Measurements from ENCODE around the gene PSMC4. TPM values are rescaled to one million over a fixed set of nuclear protein-coding genes. Genes with fewer than 3 reads are reported as not detected.

Gene PSMC4
- total RNA-seq, 1 donor from 2014 or later, result 74.9 TPM

DNA sequence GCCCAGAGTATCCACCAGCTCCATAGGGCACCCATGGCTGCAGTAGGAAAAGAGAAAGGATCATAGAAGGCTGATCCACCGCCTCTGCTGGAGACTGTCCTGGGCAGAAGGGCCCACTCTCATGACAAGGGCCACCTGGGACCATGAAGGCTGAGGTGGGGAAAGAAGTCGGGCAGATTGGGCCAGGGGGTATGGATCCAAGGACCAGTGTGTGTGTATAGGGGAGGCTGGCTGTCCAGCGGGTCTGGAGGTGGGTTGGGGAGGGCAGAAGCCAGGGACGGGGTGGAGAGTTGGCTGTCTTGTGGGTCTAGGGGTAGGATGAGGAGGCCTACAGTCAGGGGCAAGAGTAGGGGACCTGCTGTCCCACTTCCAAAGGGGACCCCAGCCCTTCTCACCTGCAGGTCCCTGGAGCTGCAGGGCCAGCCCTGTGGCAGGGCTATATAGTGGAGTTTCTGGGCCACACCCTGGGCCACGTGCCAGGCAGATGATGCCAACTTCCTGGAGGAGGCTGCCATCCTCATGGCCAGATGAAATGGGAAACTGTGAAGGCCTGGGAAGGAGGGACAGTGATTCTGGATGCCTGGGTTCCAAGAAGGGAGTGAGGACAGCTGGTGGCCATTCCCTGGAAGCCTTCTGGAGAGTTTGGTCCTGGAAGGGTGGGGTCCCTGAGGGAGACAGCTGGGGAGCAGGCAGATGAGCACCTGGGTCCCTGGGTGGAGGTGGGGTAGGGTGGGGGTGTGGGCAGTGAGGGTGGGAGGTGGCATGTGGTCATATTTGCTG is 36.2 kb upstream of the PSMC4 start, which contains the start of gene FCGBP:
Gene FCGBP (minus strand): TSS at position 51 of the 780 bp plus-strand sequence.
- intact Hi-C loops (cut with DNase I), result loop anchor here (5.0 kb wide), 1 partner anchor 1778 kb away; no protein-coding TSS in a partner anchor
- no peak for DNase-seq (ENCODE audit: extremely low spot score in 2 of 2)
- TF ChIP-seq POLR2AphosphoS5 (IDR thresholded peaks at IDR 0.05; ENCODE audit: insufficient read depth in 1 of 2, low read depth in 1 of 2) (no peak), POLR2A (IDR thresholded peaks at IDR 0.05) (no peak)
- TF ChIP-seq, protein P1, sequence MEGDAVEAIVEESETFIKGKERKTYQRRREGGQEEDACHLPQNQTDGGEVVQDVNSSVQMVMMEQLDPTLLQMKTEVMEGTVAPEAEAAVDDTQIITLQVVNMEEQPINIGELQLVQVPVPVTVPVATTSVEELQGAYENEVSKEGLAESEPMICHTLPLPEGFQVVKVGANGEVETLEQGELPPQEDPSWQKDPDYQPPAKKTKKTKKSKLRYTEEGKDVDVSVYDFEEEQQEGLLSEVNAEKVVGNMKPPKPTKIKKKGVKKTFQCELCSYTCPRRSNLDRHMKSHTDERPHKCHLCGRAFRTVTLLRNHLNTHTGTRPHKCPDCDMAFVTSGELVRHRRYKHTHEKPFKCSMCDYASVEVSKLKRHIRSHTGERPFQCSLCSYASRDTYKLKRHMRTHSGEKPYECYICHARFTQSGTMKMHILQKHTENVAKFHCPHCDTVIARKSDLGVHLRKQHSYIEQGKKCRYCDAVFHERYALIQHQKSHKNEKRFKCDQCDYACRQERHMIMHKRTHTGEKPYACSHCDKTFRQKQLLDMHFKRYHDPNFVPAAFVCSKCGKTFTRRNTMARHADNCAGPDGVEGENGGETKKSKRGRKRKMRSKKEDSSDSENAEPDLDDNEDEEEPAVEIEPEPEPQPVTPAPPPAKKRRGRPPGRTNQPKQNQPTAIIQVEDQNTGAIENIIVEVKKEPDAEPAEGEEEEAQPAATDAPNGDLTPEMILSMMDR (IDR thresholded peaks at IDR 0.05), result no peak

DNA sequence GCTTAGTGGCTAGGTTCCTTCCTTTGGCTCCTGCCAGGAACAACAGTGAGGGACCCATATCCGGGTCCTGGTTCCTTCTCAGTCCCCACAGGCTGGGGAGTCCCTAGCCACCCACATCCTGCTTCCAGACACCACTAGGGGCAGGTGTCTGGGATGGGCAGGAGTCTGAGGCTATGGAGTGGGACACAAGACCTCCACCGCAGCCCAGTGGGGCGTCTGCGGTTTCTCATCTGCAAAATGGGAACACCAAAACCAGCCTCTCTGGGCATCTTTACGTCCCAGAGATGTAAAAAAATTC is 35.7 kb upstream of the PSMC4 start:
- intact Hi-C loops (cut with DNase I), result no loop called here
- no peak for DNase-seq (ENCODE audit: extremely low spot score in 2 of 2)

More for the DNA sequence above, 36.2 kb upstream of the PSMC4 start, which contains the start of gene FCGBP:
- Histone ChIP-seq H3K36me3 (no peaks in the 10 kb centered on the region), H3K4me3 (no peak within 1 kb of the TSS), H3K9me3 (no peaks in the 10 kb centered on the region), H3K27ac (no peak within 1 kb of the TSS), H3K27me3 (no peaks in the 10 kb centered on the region), H3K4me1 (no peaks in the 10 kb centered on the region)

DNA sequence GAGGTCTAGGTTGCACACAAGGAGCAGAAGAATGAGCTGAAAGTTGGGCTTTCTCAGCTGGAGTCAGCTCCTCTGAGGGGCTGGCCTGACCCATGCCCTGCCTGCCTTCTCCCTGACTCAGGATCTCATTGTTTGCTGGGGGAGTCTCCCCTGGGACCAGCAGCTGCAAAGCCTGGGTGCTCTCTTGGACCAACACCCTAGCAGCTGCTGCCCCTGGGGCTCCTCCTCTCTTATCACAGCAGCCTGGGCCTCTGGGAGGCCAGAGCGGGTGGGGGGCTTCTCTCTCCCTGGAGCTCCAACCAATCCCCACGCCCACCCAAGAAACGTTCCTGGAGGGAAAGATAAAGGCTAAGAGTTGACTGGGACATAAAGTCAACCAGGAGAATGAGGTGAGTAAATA is 34.9 kb upstream of the PSMC4 start:
- intact Hi-C loops (cut with DNase I), result no loop called here
- Histone ChIP-seq H3K27ac (no peak overlapping the region), H3K4me3 (no peak overlapping the region), H3K4me1 (no peaks in the 10 kb centered on the region), H3K36me3 (no peaks in the 10 kb centered on the region), H3K9me3 (no peaks in the 10 kb centered on the region), H3K27me3 (no peaks in the 10 kb centered on the region)
- TF ChIP-seq, protein P1 (IDR thresholded peaks at IDR 0.05), result no peak
- TF ChIP-seq POLR2AphosphoS5 (IDR thresholded peaks at IDR 0.05; ENCODE audit: insufficient read depth in 1 of 2, low read depth in 1 of 2) (no peak), POLR2A (IDR thresholded peaks at IDR 0.05) (no peak)
- no peak for DNase-seq (ENCODE audit: extremely low spot score in 2 of 2)

More for the DNA sequence above, 35.7 kb upstream of the PSMC4 start:
- no peak for TF ChIP-seq POLR2A (IDR thresholded peaks at IDR 0.05)
- TF ChIP-seq, protein P1 (IDR thresholded peaks at IDR 0.05), result no peak
- TF ChIP-seq POLR2AphosphoS5 (IDR thresholded peaks at IDR 0.05; ENCODE audit: insufficient read depth in 1 of 2, low read depth in 1 of 2), result no peak
- Histone ChIP-seq H3K36me3 (no peaks in the 10 kb centered on the region), H3K4me3 (no peak overlapping the region), H3K27ac (no peak overlapping the region), H3K9me3 (no peaks in the 10 kb centered on the region), H3K4me1 (no peaks in the 10 kb centered on the region), H3K27me3 (no peaks in the 10 kb centered on the region)

DNA sequence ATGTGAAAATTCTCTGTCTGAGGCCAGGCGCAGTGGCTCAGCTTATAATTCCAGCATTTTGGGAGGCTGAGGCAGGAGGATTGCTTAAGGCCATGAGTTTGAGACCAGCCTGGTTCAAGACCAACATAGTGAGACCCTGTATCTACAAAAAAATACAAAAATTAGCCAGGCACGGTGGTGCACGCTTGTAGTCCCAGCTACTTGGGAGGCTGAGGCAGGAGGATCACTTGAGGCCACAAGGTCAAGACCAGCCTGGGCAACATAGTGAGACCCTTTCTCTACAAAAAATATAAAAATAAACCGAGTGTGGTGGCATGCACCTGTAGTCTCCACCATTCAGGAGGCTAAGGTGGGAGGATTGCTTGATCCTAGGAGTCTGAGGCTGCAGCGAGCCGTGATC is 34.3 kb upstream of the PSMC4 start:
- TF ChIP-seq, protein P1 (IDR thresholded peaks at IDR 0.05), result no peak
- TF ChIP-seq POLR2A (IDR thresholded peaks at IDR 0.05), result no peak
- no peak for TF ChIP-seq POLR2AphosphoS5 (IDR thresholded peaks at IDR 0.05; ENCODE audit: insufficient read depth in 1 of 2, low read depth in 1 of 2)
- Histone ChIP-seq H3K9me3 (no peaks in the 10 kb centered on the region), H3K36me3 (no peaks in the 10 kb centered on the region), H3K27ac (no peak overlapping the region), H3K4me3 (no peak overlapping the region), H3K4me1 (no peaks in the 10 kb centered on the region), H3K27me3 (no peaks in the 10 kb centered on the region)
- no peak for DNase-seq (ENCODE audit: extremely low spot score in 2 of 2)
- intact Hi-C loops (cut with DNase I), result no loop called here

DNA sequence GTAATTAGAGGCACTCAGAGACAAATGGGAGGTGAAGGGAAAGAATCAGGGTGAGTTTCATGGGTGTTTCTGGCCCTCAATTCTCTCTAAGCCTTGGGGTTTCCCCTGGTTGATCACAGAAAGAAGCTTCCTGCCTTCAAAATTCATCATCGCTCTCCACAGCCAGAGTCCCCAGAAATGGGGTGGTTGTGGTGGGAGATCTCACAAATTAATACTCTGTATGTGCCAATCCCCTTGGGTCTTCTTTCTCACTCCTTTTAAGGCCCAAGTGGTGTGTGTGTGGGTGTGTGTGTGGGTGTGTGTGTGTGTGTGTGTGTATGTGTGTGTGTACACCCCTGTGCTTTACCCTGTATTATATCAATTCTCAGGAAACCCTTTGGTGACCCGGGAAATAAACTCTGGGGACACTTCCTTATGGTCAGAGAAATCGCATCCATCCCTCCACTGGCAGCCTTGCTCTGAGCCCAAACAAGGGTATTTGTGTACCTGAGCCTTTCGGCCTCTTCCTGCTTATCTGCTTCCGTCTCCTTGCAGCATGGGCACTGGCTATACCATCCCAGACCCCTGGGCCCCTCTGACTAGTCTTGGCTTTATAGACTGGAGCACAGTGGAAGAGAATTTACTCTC is 33.8 kb upstream of the PSMC4 start:
- TF ChIP-seq POLR2AphosphoS5 (IDR thresholded peaks at IDR 0.05; ENCODE audit: insufficient read depth in 1 of 2, low read depth in 1 of 2) (no peak), POLR2A (IDR thresholded peaks at IDR 0.05) (no peak)
- TF ChIP-seq, protein P1 (IDR thresholded peaks at IDR 0.05), result no peak
- no peaks in the 10 kb centered on the region for H3K36me3 ChIP-seq
- intact Hi-C loops (cut with DNase I), result no loop called here
- H3K9me3 ChIP-seq, result no peaks in the 10 kb centered on the region
- H3K27ac ChIP-seq, result no peak overlapping the region
- no peak overlapping the region for H3K4me3 ChIP-seq
- no peaks in the 10 kb centered on the region for H3K27me3 ChIP-seq
- no peak for DNase-seq (ENCODE audit: extremely low spot score in 2 of 2)
- no peaks in the 10 kb centered on the region for H3K4me1 ChIP-seq
